Gastroesophageal sphincter (tissue), 3 donors: ENCODE measurements around the gene FAM219A.

Source experiments
- EP300 ChIP-seq: sonication (generic); formaldehyde crosslinking; IDR thresholded peaks from one replicate; pipeline ENCODE4 v1.6.1; 2017; ENCODE audit warnings: antibody characterized with exemption, mild to moderate bottlenecking
- POLR2A ChIP-seq, 2 donors: fragments of 450-650 bp; IDR thresholded peaks; one replicate each; pipeline ENCODE4 v1.6.1; 2017; ENCODE audit warnings: antibody characterized with exemption in 2 of 2, mild to moderate bottlenecking in 2 of 2, moderate library complexity in 1 of 2
- POLR2AphosphoS5 ChIP-seq: sonication (generic); formaldehyde crosslinking; IDR thresholded peaks from one replicate; pipeline ENCODE4 v1.6.1; 2017; ENCODE audit warnings: antibody characterized with exemption
- TF ChIP-seq, protein P1 (sequence below), 4 experiments: fragments of 200-600 bp in 2 of 4; fragments of 450-650 bp in 2 of 4; sonication (generic) in 1 of 4; IDR thresholded peaks; one replicate each; pipeline ENCODE4 v1.5.1; 2017 to 2019; ENCODE audit warnings: antibody characterized with exemption in 4 of 4, mild to moderate bottlenecking in 2 of 4, moderate library complexity in 2 of 4

DNA sequence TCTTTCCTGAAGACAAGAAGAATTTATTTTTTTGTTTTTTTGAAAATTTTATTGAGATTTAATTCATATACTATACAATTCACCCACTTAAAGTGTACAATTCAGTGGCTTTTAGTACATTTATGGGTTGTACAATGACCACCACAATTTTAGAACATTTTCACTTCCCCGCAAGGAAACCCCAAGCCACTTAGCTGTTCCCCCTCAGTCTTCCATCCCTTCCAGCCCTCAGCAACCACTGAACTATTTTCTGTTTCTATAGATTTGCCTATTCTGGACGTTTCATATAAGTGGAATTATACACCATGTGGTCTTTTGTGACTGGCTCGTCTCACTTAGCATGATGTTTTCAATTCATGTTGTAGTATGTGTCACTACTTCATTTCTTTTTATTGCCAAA, 28.2 kb upstream of the FAM219A start:
- TF ChIP-seq POLR2A (IDR thresholded peaks at IDR 0.05), result no peak
- TF ChIP-seq, protein P1, sequence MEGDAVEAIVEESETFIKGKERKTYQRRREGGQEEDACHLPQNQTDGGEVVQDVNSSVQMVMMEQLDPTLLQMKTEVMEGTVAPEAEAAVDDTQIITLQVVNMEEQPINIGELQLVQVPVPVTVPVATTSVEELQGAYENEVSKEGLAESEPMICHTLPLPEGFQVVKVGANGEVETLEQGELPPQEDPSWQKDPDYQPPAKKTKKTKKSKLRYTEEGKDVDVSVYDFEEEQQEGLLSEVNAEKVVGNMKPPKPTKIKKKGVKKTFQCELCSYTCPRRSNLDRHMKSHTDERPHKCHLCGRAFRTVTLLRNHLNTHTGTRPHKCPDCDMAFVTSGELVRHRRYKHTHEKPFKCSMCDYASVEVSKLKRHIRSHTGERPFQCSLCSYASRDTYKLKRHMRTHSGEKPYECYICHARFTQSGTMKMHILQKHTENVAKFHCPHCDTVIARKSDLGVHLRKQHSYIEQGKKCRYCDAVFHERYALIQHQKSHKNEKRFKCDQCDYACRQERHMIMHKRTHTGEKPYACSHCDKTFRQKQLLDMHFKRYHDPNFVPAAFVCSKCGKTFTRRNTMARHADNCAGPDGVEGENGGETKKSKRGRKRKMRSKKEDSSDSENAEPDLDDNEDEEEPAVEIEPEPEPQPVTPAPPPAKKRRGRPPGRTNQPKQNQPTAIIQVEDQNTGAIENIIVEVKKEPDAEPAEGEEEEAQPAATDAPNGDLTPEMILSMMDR (IDR thresholded peaks at IDR 0.05), result no peak
- no peak for TF ChIP-seq POLR2AphosphoS5
- TF ChIP-seq EP300, result no peak
